Activated T-cell treated with anti-CD3 and anti-CD28 coated beads, Interleukin-2, amount 50 U/mL, for 72 hours (primary cell): ENCODE results near the gene NCK2. TPM values are rescaled to one million over a fixed set of nuclear protein-coding genes. Genes with fewer than 3 reads are reported as not detected.
A peak's percentile ranks its signal among the peaks of the same experiment; 100 is the strongest.

Experiments
- ATAC-seq, 2 donors: fragments of 150-1000 bp; cut with Tn5 transposase; replicated peaks in 1 of 2; 2 replicates each; pipeline ENCODE4 v1.10.0; 2021; ENCODE audit warnings: moderate library complexity in 2 of 2, mild to moderate bottlenecking in 1 of 2
- DNase-seq, 2 donors: peaks; one replicate each; pipeline ENCODE4 v3.0.0; 2021 to 2022; ENCODE audit warnings: mixed read lengths in 1 of 2
- H3K27ac Mint-ChIP-seq: one replicate; pipeline ENCODE4 v1.8.0; 2022; ENCODE audit warnings: mild to moderate bottlenecking, moderate library complexity, mixed read lengths
- H3K27me3 Mint-ChIP-seq: one replicate; pipeline ENCODE4 v1.8.0; 2022; ENCODE audit warnings: low read depth, mixed read lengths
- H3K36me3 Mint-ChIP-seq, 2 donors: one replicate each; pipeline ENCODE4 v1.8.0; 2022; ENCODE audit warnings: mixed read lengths in 2 of 2, mild to moderate bottlenecking in 1 of 2; ENCODE audit not compliant: insufficient read depth in 2 of 2
- H3K4me1 Mint-ChIP-seq: one replicate; pipeline ENCODE4 v1.8.0; 2022; ENCODE audit warnings: low read depth, mixed read lengths
- H3K4me3 Mint-ChIP-seq, 2 donors: one replicate each; pipeline ENCODE4 v1.8.0; 2022; ENCODE audit warnings: mild to moderate bottlenecking in 2 of 2, mixed read lengths in 2 of 2, moderate library complexity in 2 of 2
- H3K9me3 Mint-ChIP-seq, 2 donors: one replicate each; pipeline ENCODE4 v1.8.0; 2022; ENCODE audit warnings: mixed read lengths in 2 of 2
- total RNA-seq, 2 donors: library from RNA; stranded (reverse); gene quantifications; one replicate each; pipeline ENCODE4 v1.2.3, GENCODE V29; 2022

The NCK2 gene
- total RNA-seq, 2 donors from 2014 or later: 159 to 161 TPM

GRCh38 chr2:105873281-105873680 lies 128.6 kb downstream of the NCK2 start:
- Mint-ChIP-seq H3K36me3 (peaks cover 6 to 28% of the 10 kb centered on the region in 2 donors), H3K4me1 (peaks cover 93% of the 10 kb centered on the region)
- peak; percentile 3 to 11 for ATAC-seq

GRCh38 chr2:105873721-105874120 lies 129.0 kb downstream of the NCK2 start:
- peaks cover 6 to 31% of the 10 kb centered on the region in 2 donors for H3K36me3 Mint-ChIP-seq

More at GRCh38 chr2:105873281-105873680, 128.6 kb downstream of the NCK2 start:
- Mint-ChIP-seq H3K4me3 (peak overlapping the region; percentile 70 to 72), H3K27me3 (no peaks in the 10 kb centered on the region), H3K9me3 (no peaks in the 10 kb centered on the region), H3K27ac (peak overlapping the region; percentile 81)
- DNase-seq: no peak

GRCh38 chr2:105874466-105874865 lies 129.8 kb downstream of the NCK2 start:
- DNase-seq (no peak), ATAC-seq (no peak)
- Mint-ChIP-seq H3K9me3 (no peaks in the 10 kb centered on the region), H3K27ac (peak overlapping the region; percentile 81), H3K36me3 (peaks cover 6 to 39% of the 10 kb centered on the region in 2 donors), H3K27me3 (no peaks in the 10 kb centered on the region), H3K4me1 (peaks cover 92% of the 10 kb centered on the region), H3K4me3 (peak overlapping the region in 1 of 2 donors; percentile 27)

More at GRCh38 chr2:105873721-105874120, 129.0 kb downstream of the NCK2 start:
- H3K27me3 Mint-ChIP-seq: no peaks in the 10 kb centered on the region
- peaks cover 89% of the 10 kb centered on the region for H3K4me1 Mint-ChIP-seq
- H3K9me3 Mint-ChIP-seq: no peaks in the 10 kb centered on the region
- peak overlapping the region; percentile 81 for H3K27ac Mint-ChIP-seq
- peak; percentile 93 to 94 for ATAC-seq
- peak; percentile 83 to 84 for DNase-seq
- peak overlapping the region; percentile 70 to 72 for H3K4me3 Mint-ChIP-seq

GRCh38 chr2:105875241-105875640 lies 130.5 kb downstream of the NCK2 start:
- peak overlapping the region; percentile 70 for H3K27ac Mint-ChIP-seq
- ATAC-seq: no peak
- peaks cover 7 to 43% of the 10 kb centered on the region in 2 donors for H3K36me3 Mint-ChIP-seq
- peak overlapping the region in 1 of 2 donors; percentile 49 for H3K4me3 Mint-ChIP-seq
- no peaks in the 10 kb centered on the region for H3K27me3 Mint-ChIP-seq
- H3K4me1 Mint-ChIP-seq: peaks cover 93% of the 10 kb centered on the region
- no peak for DNase-seq
- no peaks in the 10 kb centered on the region for H3K9me3 Mint-ChIP-seq

GRCh38 chr2:105876191-105876590 lies 131.5 kb downstream of the NCK2 start:
- Mint-ChIP-seq H3K36me3 (peaks cover 7 to 42% of the 10 kb centered on the region in 2 donors), H3K27ac (peak overlapping the region; percentile 70), H3K4me3 (peak overlapping the region in 1 of 2 donors; percentile 29)

GRCh38 chr2:105877945-105878344 lies 133.2 kb downstream of the NCK2 start:
- peaks cover 81% of the 10 kb centered on the region for H3K4me1 Mint-ChIP-seq
- no peaks in the 10 kb centered on the region for H3K27me3 Mint-ChIP-seq
- DNase-seq (no peak), ATAC-seq (no peak)
- no peaks in the 10 kb centered on the region for H3K9me3 Mint-ChIP-seq
- H3K27ac Mint-ChIP-seq: peak overlapping the region; percentile 74
- H3K36me3 Mint-ChIP-seq: peaks cover 3 to 47% of the 10 kb centered on the region in 2 donors
- no peak overlapping the region for H3K4me3 Mint-ChIP-seq

More at GRCh38 chr2:105876191-105876590, 131.5 kb downstream of the NCK2 start:
- ATAC-seq (no peak), DNase-seq (no peak)
- Mint-ChIP-seq H3K4me1 (peaks cover 86% of the 10 kb centered on the region), H3K9me3 (no peaks in the 10 kb centered on the region), H3K27me3 (no peaks in the 10 kb centered on the region)

- Mint-ChIP-seq H3K9me3 (no peaks in the 10 kb centered on the region), H3K4me1 (peaks cover 81% of the 10 kb centered on the region), H3K27ac (peak overlapping the region; percentile 91), H3K4me3 (peak overlapping the region; percentile 9 to 34), H3K36me3 (peaks cover 3 to 45% of the 10 kb centered on the region in 2 donors), H3K27me3 (no peaks in the 10 kb centered on the region)
- ATAC-seq (peak in 1 of 2 donors; percentile 10), DNase-seq (no peak)
Observed at GRCh38 chr2:105879106-105879802, 134.5 kb downstream of the NCK2 start.

GRCh38 chr2:105879803-105880300 lies 135.1 kb downstream of the NCK2 start:
- Mint-ChIP-seq H3K27me3 (no peaks in the 10 kb centered on the region), H3K4me3 (peak overlapping the region; percentile 9 to 34), H3K27ac (peak overlapping the region; percentile 91), H3K4me1 (peaks cover 81% of the 10 kb centered on the region), H3K9me3 (no peaks in the 10 kb centered on the region), H3K36me3 (peaks cover 5 to 50% of the 10 kb centered on the region in 2 donors)
- DNase-seq (no peak), ATAC-seq (peak; percentile 26 to 72)

GRCh38 chr2:105880637-105881036 lies 135.9 kb downstream of the NCK2 start:
- Mint-ChIP-seq H3K9me3 (no peaks in the 10 kb centered on the region), H3K27ac (peak overlapping the region; percentile 91), H3K4me1 (peaks cover 78% of the 10 kb centered on the region), H3K27me3 (no peaks in the 10 kb centered on the region), H3K4me3 (no peak overlapping the region), H3K36me3 (peaks cover 4 to 47% of the 10 kb centered on the region in 2 donors)
- DNase-seq: no peak
- ATAC-seq: no peak

GRCh38 chr2:105881286-105882136 lies 136.8 kb downstream of the NCK2 start:
- DNase-seq (no peak), ATAC-seq (no peak)
- no peaks in the 10 kb centered on the region for H3K9me3 Mint-ChIP-seq
- H3K4me3 Mint-ChIP-seq: no peak overlapping the region
- peaks cover 78% of the 10 kb centered on the region for H3K4me1 Mint-ChIP-seq
- peaks cover 6 to 46% of the 10 kb centered on the region in 2 donors for H3K36me3 Mint-ChIP-seq
- no peak overlapping the region for H3K27ac Mint-ChIP-seq
- no peaks in the 10 kb centered on the region for H3K27me3 Mint-ChIP-seq

- H3K27me3 Mint-ChIP-seq: no peaks in the 10 kb centered on the region
- H3K4me3 Mint-ChIP-seq: no peak overlapping the region
- H3K9me3 Mint-ChIP-seq: no peaks in the 10 kb centered on the region
- peak overlapping the region; percentile 61 for H3K27ac Mint-ChIP-seq
- no peak for DNase-seq
- no peak for ATAC-seq
- peaks cover 9 to 51% of the 10 kb centered on the region in 2 donors for H3K36me3 Mint-ChIP-seq
- H3K4me1 Mint-ChIP-seq: peaks cover 81% of the 10 kb centered on the region
Observed at GRCh38 chr2:105882341-105882740, 137.6 kb downstream of the NCK2 start.

GRCh38 chr2:105882920-105883435 lies 138.3 kb downstream of the NCK2 start:
- H3K27me3 Mint-ChIP-seq: no peaks in the 10 kb centered on the region
- peaks cover 81% of the 10 kb centered on the region for H3K4me1 Mint-ChIP-seq
- DNase-seq (no peak), ATAC-seq (no peak)
- peaks cover 0 to 2% of the 10 kb centered on the region in 2 donors for H3K9me3 Mint-ChIP-seq
- H3K27ac Mint-ChIP-seq: peak overlapping the region; percentile 43
- no peak overlapping the region for H3K4me3 Mint-ChIP-seq
- H3K36me3 Mint-ChIP-seq: peaks cover 13 to 53% of the 10 kb centered on the region in 2 donors
